LNCaP clone FGC (cell line): ENCODE results near the gene LARP4B.

Source experiments
- DNase-seq: peaks from one replicate; pipeline ENCODE4 v3.0.0-alpha.2; 2011; ENCODE audit warnings: low read depth
- H3K4me3 ChIP-seq: 2 replicates; pipeline ENCODE4 v1.5.1; 2011; ENCODE audit warnings: mild to moderate bottlenecking, low read depth, low read length, control low read depth
- TF ChIP-seq, protein P1 (sequence below): IDR thresholded peaks from 2 replicates; pipeline ENCODE4 v1.5.1; 2012; ENCODE audit warnings: mild to moderate bottlenecking; ENCODE audit not compliant: control insufficient read depth, insufficient read depth; ENCODE audit errors: extremely low read depth

Gene LARP4B

DNA sequence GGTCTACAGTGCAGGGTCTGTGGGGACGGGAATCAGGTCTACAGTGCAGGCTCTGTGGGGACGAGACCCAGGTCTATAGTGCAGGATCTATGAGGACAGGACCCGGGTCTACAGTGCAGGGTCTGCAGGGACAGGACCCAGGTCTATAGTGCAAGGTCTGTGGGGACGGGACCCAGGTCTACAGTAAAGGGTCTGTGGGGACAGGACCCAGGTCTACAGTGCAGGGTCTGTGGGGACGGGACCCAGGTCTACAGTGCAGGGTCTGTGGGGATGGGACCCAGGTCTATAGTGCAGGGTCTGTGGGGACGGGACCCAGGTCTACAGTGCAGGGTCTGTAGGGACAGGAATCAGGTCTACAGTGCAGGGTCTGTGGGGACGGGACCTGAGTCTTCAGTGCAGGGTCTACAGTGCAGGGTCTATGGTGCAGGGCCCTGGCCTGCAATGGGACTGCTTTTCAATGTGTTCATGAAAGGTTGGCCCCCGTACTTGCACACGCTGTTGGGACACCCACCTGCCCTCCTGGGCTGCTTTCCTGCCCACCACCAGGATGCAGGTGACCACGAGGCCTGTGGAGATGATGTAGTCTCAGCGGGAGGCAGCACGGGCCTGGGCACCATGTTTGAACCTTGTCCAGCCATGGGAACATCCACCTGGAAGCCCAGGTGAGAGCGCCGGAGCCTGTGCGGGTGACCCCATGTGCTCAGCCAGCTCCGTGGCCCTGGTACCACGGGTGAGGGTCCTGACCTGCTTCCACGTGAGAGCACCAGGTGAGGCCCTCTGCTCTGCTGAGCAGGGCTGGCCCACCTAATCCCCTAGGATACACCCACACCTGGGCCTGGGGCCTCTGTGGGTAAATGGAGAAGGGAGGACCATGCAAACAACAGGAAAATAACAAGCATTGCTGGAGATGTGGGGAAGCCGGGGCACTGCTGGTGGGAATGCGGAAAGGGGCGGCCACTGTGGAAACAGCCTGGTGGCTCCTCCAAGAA, 150.7 kb downstream of the LARP4B start:
- TF ChIP-seq, protein P1, sequence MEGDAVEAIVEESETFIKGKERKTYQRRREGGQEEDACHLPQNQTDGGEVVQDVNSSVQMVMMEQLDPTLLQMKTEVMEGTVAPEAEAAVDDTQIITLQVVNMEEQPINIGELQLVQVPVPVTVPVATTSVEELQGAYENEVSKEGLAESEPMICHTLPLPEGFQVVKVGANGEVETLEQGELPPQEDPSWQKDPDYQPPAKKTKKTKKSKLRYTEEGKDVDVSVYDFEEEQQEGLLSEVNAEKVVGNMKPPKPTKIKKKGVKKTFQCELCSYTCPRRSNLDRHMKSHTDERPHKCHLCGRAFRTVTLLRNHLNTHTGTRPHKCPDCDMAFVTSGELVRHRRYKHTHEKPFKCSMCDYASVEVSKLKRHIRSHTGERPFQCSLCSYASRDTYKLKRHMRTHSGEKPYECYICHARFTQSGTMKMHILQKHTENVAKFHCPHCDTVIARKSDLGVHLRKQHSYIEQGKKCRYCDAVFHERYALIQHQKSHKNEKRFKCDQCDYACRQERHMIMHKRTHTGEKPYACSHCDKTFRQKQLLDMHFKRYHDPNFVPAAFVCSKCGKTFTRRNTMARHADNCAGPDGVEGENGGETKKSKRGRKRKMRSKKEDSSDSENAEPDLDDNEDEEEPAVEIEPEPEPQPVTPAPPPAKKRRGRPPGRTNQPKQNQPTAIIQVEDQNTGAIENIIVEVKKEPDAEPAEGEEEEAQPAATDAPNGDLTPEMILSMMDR = no peak
- no peak overlapping the region for H3K4me3 ChIP-seq
- no peak for DNase-seq

GRCh38 chr10:778626-779330, 152.7 kb downstream of the LARP4B start:
- DNase-seq = no peak
- no peak overlapping the region for H3K4me3 ChIP-seq
- TF ChIP-seq, protein P1 = no peak

- H3K4me3 ChIP-seq = no peak overlapping the region
- no peak for DNase-seq
- TF ChIP-seq, protein P1 = no peak
These were observed 153.5 kb downstream of the LARP4B start for GRCh38 chr10:777913-778479.

DNA sequence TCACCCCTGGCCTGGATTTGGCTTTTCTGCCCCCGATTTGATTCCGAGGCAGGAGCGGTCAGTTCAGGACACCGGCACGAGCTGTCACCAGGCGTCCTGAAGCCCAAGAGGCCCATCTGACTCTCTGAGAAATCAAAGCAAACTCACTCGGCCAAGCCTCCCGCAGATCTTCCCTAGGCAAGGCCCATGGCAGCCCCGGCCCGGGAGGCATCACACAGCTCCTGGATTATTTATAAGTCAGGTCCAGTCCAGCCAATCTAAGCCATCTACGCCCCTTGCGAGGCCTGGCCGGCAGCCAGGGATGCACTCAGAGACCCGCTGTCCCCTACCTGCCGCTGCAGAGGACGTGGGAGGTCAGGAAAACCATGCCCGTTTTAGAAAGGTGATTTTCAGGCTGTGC, 154.7 kb downstream of the LARP4B start:
- no peak overlapping the region for H3K4me3 ChIP-seq
- DNase-seq = no peak
- TF ChIP-seq, protein P1 = no peak

GRCh38 chr10:775245-776075, 156.0 kb downstream of the LARP4B start:
- no peak for DNase-seq
- no peak overlapping the region for H3K4me3 ChIP-seq
- TF ChIP-seq, protein P1 = no peak

- no peak for DNase-seq
- no peak overlapping the region for H3K4me3 ChIP-seq
- TF ChIP-seq, protein P1 = no peak
These were observed 156.8 kb downstream of the LARP4B start for GRCh38 chr10:774661-775244.
